ENCODE results near the gene ARHGAP15.

DNA sequence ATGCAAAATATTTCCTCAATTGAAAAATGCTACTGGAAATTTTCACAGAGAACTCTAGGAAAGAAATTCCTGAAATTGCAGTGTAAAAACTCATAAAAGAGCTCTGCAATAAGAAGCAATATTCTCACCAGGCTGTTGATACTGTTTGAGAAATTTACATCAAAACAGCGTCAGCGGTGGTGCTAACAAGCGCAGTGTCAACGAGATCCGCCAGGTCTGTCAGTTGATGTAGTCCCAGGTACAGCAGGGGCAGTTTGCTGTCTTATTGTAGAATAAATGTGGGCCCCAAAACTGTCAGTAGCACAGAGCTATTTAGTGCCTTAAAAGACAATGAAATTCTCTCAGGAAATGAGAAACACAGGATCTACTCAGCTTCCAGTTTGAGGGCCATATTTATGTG lies 611.2 kb downstream of the ARHGAP15 start:
- TF ChIP-seq POLR2A (IDR thresholded peaks at IDR 0.05; ENCODE audit: low read length) (no peak), EP300 (IDR thresholded peaks at IDR 0.05) (no peak), FOSB (CRISPR knock-in tag; IDR thresholded peaks at IDR 0.05) (no peak), ESRRA (IDR thresholded peaks at IDR 0.05; ENCODE audit: borderline replicate concordance, low read length) (no peak), EHMT2 (IDR thresholded peaks at IDR 0.05; ENCODE audit: low read depth) (no peak), KDM1A (IDR thresholded peaks at IDR 0.05; ENCODE audit: low read depth) (no peak), BHLHE40 (IDR thresholded peaks at IDR 0.05; ENCODE audit: low read depth, low read length) (no peak), ZSCAN20 (CRISPR knock-in tag; IDR thresholded peaks at IDR 0.05) (no peak)
- TF ChIP-seq, protein P1, sequence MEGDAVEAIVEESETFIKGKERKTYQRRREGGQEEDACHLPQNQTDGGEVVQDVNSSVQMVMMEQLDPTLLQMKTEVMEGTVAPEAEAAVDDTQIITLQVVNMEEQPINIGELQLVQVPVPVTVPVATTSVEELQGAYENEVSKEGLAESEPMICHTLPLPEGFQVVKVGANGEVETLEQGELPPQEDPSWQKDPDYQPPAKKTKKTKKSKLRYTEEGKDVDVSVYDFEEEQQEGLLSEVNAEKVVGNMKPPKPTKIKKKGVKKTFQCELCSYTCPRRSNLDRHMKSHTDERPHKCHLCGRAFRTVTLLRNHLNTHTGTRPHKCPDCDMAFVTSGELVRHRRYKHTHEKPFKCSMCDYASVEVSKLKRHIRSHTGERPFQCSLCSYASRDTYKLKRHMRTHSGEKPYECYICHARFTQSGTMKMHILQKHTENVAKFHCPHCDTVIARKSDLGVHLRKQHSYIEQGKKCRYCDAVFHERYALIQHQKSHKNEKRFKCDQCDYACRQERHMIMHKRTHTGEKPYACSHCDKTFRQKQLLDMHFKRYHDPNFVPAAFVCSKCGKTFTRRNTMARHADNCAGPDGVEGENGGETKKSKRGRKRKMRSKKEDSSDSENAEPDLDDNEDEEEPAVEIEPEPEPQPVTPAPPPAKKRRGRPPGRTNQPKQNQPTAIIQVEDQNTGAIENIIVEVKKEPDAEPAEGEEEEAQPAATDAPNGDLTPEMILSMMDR (IDR thresholded peaks at IDR 0.05): no peak
- TF ChIP-seq, protein P2, sequence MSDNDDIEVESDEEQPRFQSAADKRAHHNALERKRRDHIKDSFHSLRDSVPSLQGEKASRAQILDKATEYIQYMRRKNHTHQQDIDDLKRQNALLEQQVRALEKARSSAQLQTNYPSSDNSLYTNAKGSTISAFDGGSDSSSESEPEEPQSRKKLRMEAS (IDR thresholded peaks at IDR 0.05): no peak
- TF ChIP-seq, protein P3, sequence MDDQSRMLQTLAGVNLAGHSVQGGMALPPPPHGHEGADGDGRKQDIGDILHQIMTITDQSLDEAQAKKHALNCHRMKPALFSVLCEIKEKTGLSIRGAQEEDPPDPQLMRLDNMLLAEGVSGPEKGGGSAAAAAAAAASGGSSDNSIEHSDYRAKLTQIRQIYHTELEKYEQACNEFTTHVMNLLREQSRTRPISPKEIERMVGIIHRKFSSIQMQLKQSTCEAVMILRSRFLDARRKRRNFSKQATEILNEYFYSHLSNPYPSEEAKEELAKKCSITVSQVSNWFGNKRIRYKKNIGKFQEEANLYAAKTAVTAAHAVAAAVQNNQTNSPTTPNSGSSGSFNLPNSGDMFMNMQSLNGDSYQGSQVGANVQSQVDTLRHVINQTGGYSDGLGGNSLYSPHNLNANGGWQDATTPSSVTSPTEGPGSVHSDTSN (IDR thresholded peaks at IDR 0.05): no peak

All from A549 (cell line).